ENCODE results near the gene CLDN18.

DNA sequence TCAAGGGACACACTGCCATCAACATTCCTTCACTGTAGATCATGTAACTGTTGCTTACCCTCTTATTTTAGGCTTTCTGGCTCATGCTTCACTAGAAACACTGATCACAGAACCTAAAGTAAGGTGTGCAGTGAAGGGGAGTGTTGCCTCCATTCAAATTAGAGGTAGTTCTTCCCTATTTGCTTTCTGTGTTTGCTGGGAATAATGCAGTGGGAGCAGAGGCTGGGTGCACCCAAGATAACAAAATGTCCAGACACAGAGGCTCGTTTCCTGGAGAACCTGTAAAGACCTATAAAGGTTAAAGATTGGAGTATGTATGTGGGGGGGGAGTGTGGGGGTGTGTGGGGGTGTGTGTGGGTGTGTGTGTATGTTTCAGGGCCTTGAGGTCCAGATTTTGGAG is 2.1 kb upstream of the CLDN18 start:
- TF ChIP-seq EZH2 (IDR thresholded peaks at IDR 0.05) (no peak), YY1 (IDR thresholded peaks at IDR 0.05; ENCODE audit: extremely low read depth, insufficient replicate concordance, low read depth, low read length) (no peak), EZH2phosphoT487 (IDR thresholded peaks at IDR 0.05; ENCODE audit: borderline replicate concordance) (no peak), POLR2AphosphoS5 (IDR thresholded peaks at IDR 0.05; ENCODE audit: low read depth, low read length) (no peak), FOSL1 (IDR thresholded peaks at IDR 0.05; ENCODE audit: low read depth) (no peak), SP1 (IDR thresholded peaks at IDR 0.05; ENCODE audit: low read depth) (no peak), POLR2A (IDR thresholded peaks at IDR 0.05; ENCODE audit: borderline replicate concordance, extremely low read depth, insufficient read depth, insufficient read length) (no peak), EGR1 (IDR thresholded peaks at IDR 0.05; ENCODE audit: low read depth) (no peak), RAD21 (IDR thresholded peaks at IDR 0.05; ENCODE audit: low read depth) (no peak), SIN3A (IDR thresholded peaks at IDR 0.05; ENCODE audit: low read depth) (no peak), JUND (IDR thresholded peaks at IDR 0.05) (no peak)
- TF ChIP-seq, protein P1, sequence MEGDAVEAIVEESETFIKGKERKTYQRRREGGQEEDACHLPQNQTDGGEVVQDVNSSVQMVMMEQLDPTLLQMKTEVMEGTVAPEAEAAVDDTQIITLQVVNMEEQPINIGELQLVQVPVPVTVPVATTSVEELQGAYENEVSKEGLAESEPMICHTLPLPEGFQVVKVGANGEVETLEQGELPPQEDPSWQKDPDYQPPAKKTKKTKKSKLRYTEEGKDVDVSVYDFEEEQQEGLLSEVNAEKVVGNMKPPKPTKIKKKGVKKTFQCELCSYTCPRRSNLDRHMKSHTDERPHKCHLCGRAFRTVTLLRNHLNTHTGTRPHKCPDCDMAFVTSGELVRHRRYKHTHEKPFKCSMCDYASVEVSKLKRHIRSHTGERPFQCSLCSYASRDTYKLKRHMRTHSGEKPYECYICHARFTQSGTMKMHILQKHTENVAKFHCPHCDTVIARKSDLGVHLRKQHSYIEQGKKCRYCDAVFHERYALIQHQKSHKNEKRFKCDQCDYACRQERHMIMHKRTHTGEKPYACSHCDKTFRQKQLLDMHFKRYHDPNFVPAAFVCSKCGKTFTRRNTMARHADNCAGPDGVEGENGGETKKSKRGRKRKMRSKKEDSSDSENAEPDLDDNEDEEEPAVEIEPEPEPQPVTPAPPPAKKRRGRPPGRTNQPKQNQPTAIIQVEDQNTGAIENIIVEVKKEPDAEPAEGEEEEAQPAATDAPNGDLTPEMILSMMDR (IDR thresholded peaks at IDR 0.05 in 2 of 3, conservative IDR thresholded peaks at IDR 0.05 in 1 of 3; ENCODE audit: borderline replicate concordance in 1 of 3, insufficient read depth in 1 of 3, low read depth in 2 of 3, low read length in 2 of 3): no peak
- TF ChIP-seq, protein P2, sequence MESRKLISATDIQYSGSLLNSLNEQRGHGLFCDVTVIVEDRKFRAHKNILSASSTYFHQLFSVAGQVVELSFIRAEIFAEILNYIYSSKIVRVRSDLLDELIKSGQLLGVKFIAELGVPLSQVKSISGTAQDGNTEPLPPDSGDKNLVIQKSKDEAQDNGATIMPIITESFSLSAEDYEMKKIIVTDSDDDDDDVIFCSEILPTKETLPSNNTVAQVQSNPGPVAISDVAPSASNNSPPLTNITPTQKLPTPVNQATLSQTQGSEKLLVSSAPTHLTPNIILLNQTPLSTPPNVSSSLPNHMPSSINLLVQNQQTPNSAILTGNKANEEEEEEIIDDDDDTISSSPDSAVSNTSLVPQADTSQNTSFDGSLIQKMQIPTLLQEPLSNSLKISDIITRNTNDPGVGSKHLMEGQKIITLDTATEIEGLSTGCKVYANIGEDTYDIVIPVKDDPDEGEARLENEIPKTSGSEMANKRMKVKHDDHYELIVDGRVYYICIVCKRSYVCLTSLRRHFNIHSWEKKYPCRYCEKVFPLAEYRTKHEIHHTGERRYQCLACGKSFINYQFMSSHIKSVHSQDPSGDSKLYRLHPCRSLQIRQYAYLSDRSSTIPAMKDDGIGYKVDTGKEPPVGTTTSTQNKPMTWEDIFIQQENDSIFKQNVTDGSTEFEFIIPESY (IDR thresholded peaks at IDR 0.05; ENCODE audit: extremely low read depth, insufficient replicate concordance, low read length): no peak

Data from HCT116 (cell line).